Gastrocnemius medialis (tissue), 4 donors: Measurements from ENCODE around the gene TCEA2. TPM values are rescaled to one million over a fixed set of nuclear protein-coding genes. Genes with fewer than 3 reads are reported as not detected.

ENCODE experiments used
- ATAC-seq, 2 donors: fragments of 150-250 bp; one replicate each; pipeline ENCODE4 v1.9.1; 2016
- DNase-seq, 2 donors: peaks; one replicate each; pipeline ENCODE4 v3.0.0-alpha.2; 2019
- H3K27ac ChIP-seq, 4 donors: fragments of 200-600 bp; sonication (generic); 1 replicate in 1 of 4; 2 replicates in 3 of 4; pipeline ENCODE4 v1.5.1; 2016 to 2018; ENCODE audit warnings: mild to moderate bottlenecking in 2 of 4, moderate library complexity in 1 of 4
- H3K27me3 ChIP-seq, 3 donors: fragments of 200-600 bp; sonication (generic) in 2 of 3; 1 replicate in 1 of 3; 2 replicates in 2 of 3; pipeline versions ENCODE4 v1.5.1 to v1.6.0; 2016 to 2019; ENCODE audit warnings: mild to moderate bottlenecking in 1 of 3, moderate library complexity in 1 of 3
- H3K36me3 ChIP-seq, 2 donors: fragments of 200-600 bp; sonication (generic) in 1 of 2; one replicate each; pipeline ENCODE4 v1.5.1; 2017 to 2018
- H3K4me1 ChIP-seq, 2 donors: fragments of 200-600 bp; sonication (generic) in 1 of 2; one replicate each; pipeline ENCODE4 v1.5.1; 2016 to 2017; ENCODE audit warnings: mild to moderate bottlenecking in 2 of 2
- H3K4me3 ChIP-seq, 4 donors: fragments of 200-600 bp; sonication (generic) in 3 of 4; 1 replicate in 1 of 4; 2 replicates in 3 of 4; pipeline ENCODE4 v1.5.1; 2016 to 2019; ENCODE audit warnings: mild to moderate bottlenecking in 2 of 4
- H3K9me3 ChIP-seq, 3 donors: fragments of 200-600 bp; sonication (generic) in 2 of 3; 1 replicate in 1 of 3; 2 replicates in 2 of 3; pipeline ENCODE4 v1.5.1; 2016 to 2019
- CTCF ChIP-seq, 5 experiments: fragments of 450-650 bp in 3 of 5; fragments of 200-600 bp in 2 of 5; sonication (generic) in 2 of 5; IDR thresholded peaks in 4 of 5; conservative IDR thresholded peaks in 1 of 5; 1 replicate in 4 of 5; 2 replicates in 1 of 5; pipeline ENCODE4 v1.5.1; 2016 to 2019; ENCODE audit warnings: antibody characterized with exemption in 5 of 5, mild to moderate bottlenecking in 3 of 5, moderate library complexity in 3 of 5
- POLR2A ChIP-seq, 2 donors: fragments of 450-650 bp; IDR thresholded peaks; one replicate each; pipeline ENCODE4 v1.6.1; 2017; ENCODE audit warnings: antibody characterized with exemption in 2 of 2, mild to moderate bottlenecking in 2 of 2, moderate library complexity in 2 of 2
- in situ Hi-C, 4 donors: fragments of 200-750 bp; cut with MboI; loops; one replicate each; pipeline versions ENCODE4 v1.15.0 to v1.8.0; 2017; ENCODE audit warnings: low sequenced_read_pairs in 4 of 4
- intact Hi-C: fragments of 100-400 bp; cut with DNase I; formaldehyde crosslinking; loops from one replicate; pipeline ENCODE4 v1.15.1; 2023; ENCODE audit warnings: low total_unique reads
- total RNA-seq, 4 donors: library from RNA; depleted of rRNA; stranded (reverse); fragments of >200 nt; gene quantifications; one replicate each; pipeline versions ENCODE4 v1.1.0 to v1.2.3, GENCODE V29; 2016

The TCEA2 gene
- total RNA-seq, 4 donors from 2014 or later, result 8.4 to 21.0 (median 8.8) TPM

GRCh38 chr20:64108731-64109681 is 46.0 kb downstream of the TCEA2 start:
- TF ChIP-seq CTCF (IDR thresholded peaks at IDR 0.05 in 4 of 5, conservative IDR thresholded peaks at IDR 0.05 in 1 of 5) (no peak), POLR2A (IDR thresholded peaks at IDR 0.05) (no peak)
- Histone ChIP-seq H3K9me3 (no peaks in the 10 kb centered on the region), H3K36me3 (no peaks in the 10 kb centered on the region), H3K27me3 (peaks cover 0 to 5% (median 2%) of the 10 kb centered on the region in 3 donors), H3K4me1 (no peaks in the 10 kb centered on the region), H3K27ac (no peak overlapping the region), H3K4me3 (no peak overlapping the region)
- DNase-seq (peak in 1 of 2 donors; percentile 4), ATAC-seq (no peak)
- intact Hi-C loops, result no loop called here
- in situ Hi-C loops, result no loop called here

GRCh38 chr20:64109831-64110391 is 46.9 kb downstream of the TCEA2 start:
- Histone ChIP-seq H3K4me1 (no peaks in the 10 kb centered on the region), H3K9me3 (no peaks in the 10 kb centered on the region), H3K4me3 (no peak overlapping the region), H3K27me3 (peaks cover 0 to 2% (median 0%) of the 10 kb centered on the region in 3 donors), H3K27ac (no peak overlapping the region), H3K36me3 (no peaks in the 10 kb centered on the region)
- DNase-seq, result peak in 1 of 2 donors; percentile 6
- no peak for TF ChIP-seq CTCF (IDR thresholded peaks at IDR 0.05 in 4 of 5, conservative IDR thresholded peaks at IDR 0.05 in 1 of 5)
- no peak for TF ChIP-seq POLR2A (IDR thresholded peaks at IDR 0.05)
- in situ Hi-C loops (no loop called here), intact Hi-C loops (no loop called here)
- ATAC-seq, result no peak

DNA sequence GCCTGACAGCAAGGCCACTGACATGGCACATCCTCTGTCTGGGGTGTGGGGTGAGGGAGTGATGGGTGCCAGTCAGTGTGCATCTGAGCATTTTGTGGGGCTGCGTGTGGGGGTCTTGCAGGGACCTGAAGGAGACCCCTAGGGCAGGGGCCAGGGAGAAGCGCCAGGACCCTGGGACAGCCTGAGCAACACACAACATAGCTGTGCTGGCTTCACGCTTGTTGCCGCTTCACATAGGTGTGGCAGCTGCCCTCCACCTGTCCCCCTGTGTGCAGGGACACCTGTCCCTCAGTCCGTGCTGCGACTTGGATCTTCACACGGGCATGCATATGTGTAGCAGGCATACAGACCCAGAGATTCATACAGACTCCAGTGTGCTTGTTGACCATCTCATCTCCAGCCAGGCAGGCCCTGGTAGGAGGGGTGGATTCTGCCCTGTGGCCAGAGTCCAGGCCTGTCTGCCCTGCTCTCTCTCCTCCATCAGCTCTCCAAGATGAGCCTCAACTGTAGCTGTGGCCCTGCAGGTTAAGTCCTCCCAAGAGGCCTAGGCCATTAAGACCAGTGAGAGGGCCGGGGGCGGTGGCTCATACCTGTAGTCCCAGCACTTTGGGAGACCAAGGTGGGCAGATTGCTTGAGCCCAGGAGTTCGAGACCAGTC is 47.5 kb downstream of the TCEA2 start:
- no peak overlapping the region for H3K27ac ChIP-seq
- H3K4me1 ChIP-seq, result no peaks in the 10 kb centered on the region
- ATAC-seq (no peak), DNase-seq (peak in 1 of 2 donors; percentile 0)
- no peak for TF ChIP-seq CTCF (IDR thresholded peaks at IDR 0.05 in 4 of 5, conservative IDR thresholded peaks at IDR 0.05 in 1 of 5)
- TF ChIP-seq POLR2A (IDR thresholded peaks at IDR 0.05), result no peak
- in situ Hi-C loops, result no loop called here
- no peaks in the 10 kb centered on the region for H3K9me3 ChIP-seq
- intact Hi-C loops, result no loop called here
- H3K27me3 ChIP-seq, result no peaks in the 10 kb centered on the region
- no peak overlapping the region for H3K4me3 ChIP-seq
- H3K36me3 ChIP-seq, result no peaks in the 10 kb centered on the region

- no peak overlapping the region for H3K27ac ChIP-seq
- no peak for TF ChIP-seq POLR2A (IDR thresholded peaks at IDR 0.05)
- no peak for TF ChIP-seq CTCF (IDR thresholded peaks at IDR 0.05 in 4 of 5, conservative IDR thresholded peaks at IDR 0.05 in 1 of 5)
- no peaks in the 10 kb centered on the region for H3K27me3 ChIP-seq
- intact Hi-C loops (no loop called here), in situ Hi-C loops (no loop called here)
- DNase-seq (no peak), ATAC-seq (no peak)
- no peaks in the 10 kb centered on the region for H3K9me3 ChIP-seq
- no peaks in the 10 kb centered on the region for H3K36me3 ChIP-seq
- H3K4me1 ChIP-seq, result no peaks in the 10 kb centered on the region
- no peak overlapping the region for H3K4me3 ChIP-seq
Observed at GRCh38 chr20:64111841-64112641, 49.0 kb downstream of the TCEA2 start.
